Keratinocyte (primary cell): ENCODE measurements around the gene PRR5. TPM values are rescaled to one million over a fixed set of nuclear protein-coding genes. Genes with fewer than 3 reads are reported as not detected.

ENCODE experiments used
- DNase-seq: peaks from one replicate; pipeline ENCODE4 v3.0.0-alpha.2; 2011; ENCODE audit warnings: low read depth, missing footprints, low spot score
- FAIRE-seq: peaks from 2 replicates; lab custom pipeline; 2011; peaks lifted over from hg19 to GRCh38; lab: Jason Lieb, UNC
- H2AFZ ChIP-seq: 2 replicates; pipeline ENCODE4 v1.6.0; 2012; ENCODE audit warnings: low read length, control low read depth, inconsistent platforms; ENCODE audit not compliant: control insufficient read depth
- H3K27ac ChIP-seq: 2 replicates; pipeline ENCODE4 v1.5.1; 2011; ENCODE audit warnings: low read length; ENCODE audit not compliant: control insufficient read depth, insufficient read depth
- H3K27me3 ChIP-seq: 3 replicates; pipeline ENCODE4 v1.6.0; 2011; ENCODE audit warnings: low read length; ENCODE audit not compliant: control insufficient read depth, insufficient read depth; ENCODE audit errors: extremely low read depth
- H3K36me3 ChIP-seq, 2 experiments: 2 replicates in 1 of 2; 3 replicates in 1 of 2; pipeline ENCODE4 v1.5.1; 2011; ENCODE audit warnings: low read length in 2 of 2, mild to moderate bottlenecking in 1 of 2; ENCODE audit not compliant: control insufficient read depth in 2 of 2, insufficient read depth in 2 of 2; ENCODE audit errors: extremely low read depth in 1 of 2
- H3K4me1 ChIP-seq: 3 replicates; pipeline ENCODE4 v1.5.1; 2011; ENCODE audit warnings: low read length; ENCODE audit not compliant: control insufficient read depth, insufficient read depth; ENCODE audit errors: extremely low read depth
- H3K4me2 ChIP-seq: 3 replicates; pipeline ENCODE4 v1.6.0; 2011; ENCODE audit warnings: low read depth, low read length; ENCODE audit not compliant: control insufficient read depth, insufficient read depth; ENCODE audit errors: extremely low read depth
- H3K4me3 ChIP-seq, 3 experiments: fragments of 200-600 bp in 1 of 3; sonication (generic) in 1 of 3; 2 replicates in 2 of 3; 3 replicates in 1 of 3; pipeline ENCODE4 v1.5.1; 2011 to 2016; ENCODE audit warnings: low read length in 3 of 3, mild to moderate bottlenecking in 3 of 3, control low read depth in 2 of 3, inconsistent platforms in 1 of 3, low read depth in 1 of 3, mixed read lengths in 1 of 3, mixed run types in 1 of 3, moderate library complexity in 1 of 3; ENCODE audit not compliant: control insufficient read depth in 2 of 3, insufficient read depth in 2 of 3; ENCODE audit errors: extremely low read depth in 1 of 3
- H3K79me2 ChIP-seq: 2 replicates; pipeline ENCODE4 v1.6.0; 2012; ENCODE audit warnings: low read length; ENCODE audit not compliant: control insufficient read depth, insufficient read depth
- H3K9ac ChIP-seq: 3 replicates; pipeline ENCODE4 v1.6.0; 2011; ENCODE audit warnings: low read length; ENCODE audit not compliant: control insufficient read depth, insufficient read depth; ENCODE audit errors: extremely low read depth
- H3K9me1 ChIP-seq: 3 replicates; pipeline ENCODE4 v1.6.0; 2011; ENCODE audit warnings: low read length; ENCODE audit not compliant: control insufficient read depth, insufficient read depth; ENCODE audit errors: extremely low read depth
- H3K9me3 ChIP-seq: 2 replicates; pipeline ENCODE4 v1.5.1; 2012; ENCODE audit warnings: low read depth, low read length; ENCODE audit not compliant: control insufficient read depth
- H4K20me1 ChIP-seq: 3 replicates; pipeline ENCODE4 v1.6.0; 2011; ENCODE audit warnings: low read length; ENCODE audit not compliant: control insufficient read depth, insufficient read depth; ENCODE audit errors: extremely low read depth
- CTCF ChIP-seq, 3 experiments: IDR thresholded peaks in 1 of 3; conservative IDR thresholded peaks in 1 of 3; optimal IDR thresholded peaks in 1 of 3; 2 replicates in 2 of 3; 3 replicates in 1 of 3; pipeline versions ENCODE3 to v1.5.1; 2011; ENCODE audit warnings: low read length in 3 of 3, mild to moderate bottlenecking in 3 of 3, moderate library complexity in 2 of 3, control low read depth in 1 of 3, inconsistent platforms in 1 of 3; ENCODE audit not compliant: insufficient read depth in 2 of 3; ENCODE audit errors: extremely low read depth in 1 of 3
- EZH2 ChIP-seq: IDR thresholded peaks from one replicate; pipeline ENCODE4 v1.6.1; 2012; ENCODE audit warnings: inconsistent platforms, mild to moderate bottlenecking, low read length, moderate library complexity
- dilution Hi-C: fragments of 300-500 bp; cut with MboI; formaldehyde crosslinking; loops from one replicate; pipeline ENCODE4 v1.7.0; 2020; ENCODE audit warnings: low sequenced_read_pairs; ENCODE audit not compliant: extremely low pct_ligation_motif_present
- polyA plus RNA-seq, 5 experiments: library from polyadenylated mRNA; depleted of rRNA in 3 of 5; stranded (reverse) in 3 of 5; stranded (forward) in 1 of 5; unstranded in 1 of 5; fragments of >200 nt; gene quantifications; 1 replicate in 1 of 5; 2 replicates in 3 of 5; 3 replicates in 1 of 5; pipeline versions ENCODE4 v1.2.1 to v1.2.3, GENCODE V29; 2011 to 2012; ENCODE audit warnings: missing spikeins in 2 of 5, low read depth in 1 of 5, low replicate concordance in 1 of 5

PRR5 gene
- polyA plus RNA-seq, 1 donor (not counting 4 experiments of a cell fraction or from before 2014, with no cell fraction given), result 9.1 TPM

GRCh38 chr22:44775862-44776261 lies 73.9 kb downstream of the PRR5 start:
- H3K4me2 ChIP-seq, result no peak overlapping the region
- no peaks in the 10 kb centered on the region for H3K9me3 ChIP-seq
- H4K20me1 ChIP-seq, result peaks cover 2% of the 10 kb centered on the region
- FAIRE-seq, result no peak
- H3K27me3 ChIP-seq, result no peaks in the 10 kb centered on the region
- no peaks in the 10 kb centered on the region for H3K4me1 ChIP-seq
- H3K79me2 ChIP-seq, result peaks cover 13% of the 10 kb centered on the region
- no peak for TF ChIP-seq CTCF (optimal IDR thresholded peaks at IDR 0.05 in 1 of 3, IDR thresholded peaks at IDR 0.05 in 1 of 3, conservative IDR thresholded peaks at IDR 0.05 in 1 of 3; ENCODE audit: extremely low read depth in 1 of 3, insufficient read depth in 2 of 3, low read length in 3 of 3)
- DNase-seq, result no peak
- dilution Hi-C loops, result no loop called here
- no peak overlapping the region for H2AFZ ChIP-seq
- no peak overlapping the region for H3K27ac ChIP-seq
- H3K9ac ChIP-seq, result no peak overlapping the region
- H3K9me1 ChIP-seq, result no peaks in the 10 kb centered on the region
- H3K36me3 ChIP-seq, result peaks cover 0 to 4% of the 10 kb centered on the region in 2 experiments
- H3K4me3 ChIP-seq, result no peak overlapping the region

- no peak overlapping the region for H3K27ac ChIP-seq
- dilution Hi-C loops, result no loop called here
- no peak overlapping the region for H3K4me3 ChIP-seq
- no peaks in the 10 kb centered on the region for H3K9me1 ChIP-seq
- H3K79me2 ChIP-seq, result peaks cover 13% of the 10 kb centered on the region
- H3K36me3 ChIP-seq, result peaks cover 0 to 5% of the 10 kb centered on the region in 2 experiments
- no peaks in the 10 kb centered on the region for H3K27me3 ChIP-seq
- H3K4me2 ChIP-seq, result no peak overlapping the region
- peaks cover 2% of the 10 kb centered on the region for H4K20me1 ChIP-seq
- no peak for DNase-seq
- no peak for FAIRE-seq
- no peak overlapping the region for H3K9ac ChIP-seq
- no peak overlapping the region for H2AFZ ChIP-seq
- H3K9me3 ChIP-seq, result no peaks in the 10 kb centered on the region
- no peaks in the 10 kb centered on the region for H3K4me1 ChIP-seq
- TF ChIP-seq EZH2, result no peak
- TF ChIP-seq CTCF (optimal IDR thresholded peaks at IDR 0.05 in 1 of 3, IDR thresholded peaks at IDR 0.05 in 1 of 3, conservative IDR thresholded peaks at IDR 0.05 in 1 of 3; ENCODE audit: extremely low read depth in 1 of 3, insufficient read depth in 2 of 3, low read length in 3 of 3), result no peak
Observed at GRCh38 chr22:44776605-44777363, 74.8 kb downstream of the PRR5 start.
